Adrenal gland (tissue), 12 donors: ENCODE measurements around the gene PTPRD. TPM values are rescaled to one million over a fixed set of nuclear protein-coding genes. Genes with fewer than 3 reads are reported as not detected.

ENCODE experiments used
- DNase-seq, 7 donors: peaks; one replicate each; pipeline ENCODE4 v3.0.0-alpha.2; 2019 to 2020
- H3K27ac ChIP-seq, 5 donors: fragments of 200-600 bp; sonication (generic) in 4 of 5; 1 replicate in 3 of 5; 2 replicates in 2 of 5; pipeline versions ENCODE4 v1.5.1 to v1.8.0; 2016 to 2020; ENCODE audit warnings: mild to moderate bottlenecking in 1 of 5
- H3K27me3 ChIP-seq: fragments of 200-600 bp; 2 replicates; pipeline ENCODE4 v1.8.0; 2021
- H3K36me3 ChIP-seq, 2 donors: fragments of 200-600 bp; replicated peaks in 1 of 2; 1 replicate in 1 of 2; 2 replicates in 1 of 2; pipeline versions ENCODE4 v1.5.1 to v1.8.0; 2018 to 2022
- H3K4me1 ChIP-seq, 2 donors: fragments of 200-600 bp; replicated peaks in 1 of 2; 1 replicate in 1 of 2; 2 replicates in 1 of 2; pipeline versions ENCODE4 v1.5.1 to v1.8.0; 2018 to 2021
- H3K4me3 ChIP-seq, 4 donors: fragments of 200-600 bp; sonication (generic) in 3 of 4; one replicate each; pipeline ENCODE4 v1.5.1; 2016 to 2018
- H3K9me3 ChIP-seq, 3 donors: fragments of 200-600 bp; sonication (generic) in 1 of 3; replicated peaks in 1 of 3; 1 replicate in 2 of 3; 2 replicates in 1 of 3; pipeline versions ENCODE4 v1.5.1 to v1.8.0; 2016 to 2021
- CTCF ChIP-seq, 6 experiments: fragments of 450-650 bp in 4 of 6; fragments of 200-600 bp in 2 of 6; sonication (generic) in 1 of 6; IDR thresholded peaks; 1 replicate in 5 of 6; 2 replicates in 1 of 6; pipeline versions ENCODE4 v1.5.1 to v1.8.0; 2016 to 2021; ENCODE audit warnings: antibody characterized with exemption in 6 of 6, mild to moderate bottlenecking in 2 of 6, moderate library complexity in 1 of 6
- POLR2A ChIP-seq, 2 donors: fragments of 450-650 bp; IDR thresholded peaks; one replicate each; pipeline ENCODE4 v1.6.1; 2017; ENCODE audit warnings: antibody characterized with exemption in 2 of 2, mild to moderate bottlenecking in 2 of 2, moderate library complexity in 1 of 2
- WGBS, 4 donors: extraction: QIAGEN DNeasy Blood & Tissue Kit in 2 of 4; methylation state at CpG; one replicate each; pipeline versions ENCODE4 v1.1.5 to v1.1.7; 2013 to 2017; 5-methylcytosine and 5-hydroxymethylcytosine counted together
- intact Hi-C, 2 donors: fragments of 100-400 bp; cut with DNase I; formaldehyde crosslinking; loops; one replicate each; pipeline versions ENCODE4 v1.14.1 to v1.15.0; 2022 to 2023
- polyA plus RNA-seq, 3 donors: library from polyadenylated mRNA; stranded (reverse); fragments of 200-250 nt in 2 of 3; fragments of 350-450 nt in 1 of 3; fragmentation: Illumina TruSeq in 1 of 3; extraction: RNeasy Lipid Tissue Mini Kit (QIAGEN cat#74804) in 1 of 3; gene quantifications; one replicate each; pipeline ENCODE4 v1.2.3, GENCODE V29; 2013 to 2014
- total RNA-seq, 9 donors: library from RNA; depleted of rRNA in 4 of 9; stranded (reverse); fragments of >200 nt in 4 of 9; fragments of 120-200 nt in 1 of 9; fragmentation: NEBNext Ultra II Directional in 1 of 9; extraction: Animal tissue kit (Norgen Biotek cat#: 25700) in 1 of 9; gene quantifications; one replicate each; pipeline versions ENCODE4 v1.1.0 to v1.2.4, GENCODE V29; 2013 to 2023
- donor health status: healthy with polysubstance abuse.
- donor health status: Bipolar disorder and iron deficiency.
- donor health status: DM: yes; HTN: yes; CAD: no.
- donor health status: DM: no; HTN: no; CAD: no.
- donor health status: DM: no; HTN: no; CAD: no.
- donor health status: DM: yes; HTN: yes; CAD: no.

PTPRD gene
- total and polyA plus RNA-seq, 12 donors: 0.61 to 71.2 (median 4.5) TPM

DNA sequence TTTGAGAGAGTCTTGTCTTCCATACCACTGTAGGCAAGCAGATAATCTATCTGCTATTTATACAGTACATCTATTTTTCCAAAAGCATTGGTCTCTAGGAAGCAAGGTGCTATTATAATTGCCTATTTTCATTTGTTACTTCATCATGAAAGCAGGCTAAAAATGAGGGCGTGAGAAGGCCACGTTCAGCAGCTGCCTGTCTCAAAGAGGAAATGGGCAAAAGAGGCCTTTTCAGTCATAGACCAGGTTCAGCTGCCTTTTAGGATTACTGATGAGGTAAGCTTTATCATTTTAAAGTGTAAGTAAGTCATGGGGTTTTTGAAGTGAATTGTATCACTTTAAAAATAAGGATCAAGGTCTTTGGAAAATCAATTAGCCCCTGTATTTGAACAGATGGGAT, 1722.1 kb downstream of the PTPRD start:
- intact Hi-C loops: loop anchor here in 1 of 2 donors (10.0 kb wide), 1 partner anchor 114 kb away; no protein-coding TSS in a partner anchor
- no peak for TF ChIP-seq CTCF (IDR thresholded peaks at IDR 0.05)
- no peak for TF ChIP-seq POLR2A (IDR thresholded peaks at IDR 0.05)
- Histone ChIP-seq H3K4me1 (no peaks in the 10 kb centered on the region), H3K27me3 (no peaks in the 10 kb centered on the region), H3K27ac (no peak overlapping the region), H3K9me3 (no peaks in the 10 kb centered on the region), H3K36me3 (no peaks in the 10 kb centered on the region), H3K4me3 (no peak overlapping the region)
- WGBS, 4 donors: 64 to 84% (median 65%) methylated on average over 2 of the region's 2 CpGs
- DNase-seq: no peak

DNA sequence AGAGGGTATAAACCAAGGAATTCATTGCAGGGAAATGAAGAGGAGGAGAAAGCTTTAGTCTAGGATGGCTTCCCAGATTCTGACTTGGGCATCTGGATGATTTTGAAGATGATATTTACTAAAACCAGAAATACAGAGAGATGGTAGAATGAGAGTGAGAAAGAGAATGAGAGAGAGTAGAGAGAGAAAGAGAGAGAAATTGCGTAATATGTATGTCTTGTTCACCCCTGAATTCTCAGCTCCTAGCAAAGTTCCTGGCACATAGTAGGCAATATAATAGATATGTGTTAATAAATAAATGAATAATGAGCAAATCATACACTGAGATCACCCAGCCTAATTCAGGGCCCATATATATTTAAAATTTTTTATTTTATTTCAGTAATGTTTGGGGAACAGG, 1723.7 kb downstream of the PTPRD start:
- no peaks in the 10 kb centered on the region for H3K27me3 ChIP-seq
- no peaks in the 10 kb centered on the region for H3K4me1 ChIP-seq
- intact Hi-C loops: no loop called here

DNA sequence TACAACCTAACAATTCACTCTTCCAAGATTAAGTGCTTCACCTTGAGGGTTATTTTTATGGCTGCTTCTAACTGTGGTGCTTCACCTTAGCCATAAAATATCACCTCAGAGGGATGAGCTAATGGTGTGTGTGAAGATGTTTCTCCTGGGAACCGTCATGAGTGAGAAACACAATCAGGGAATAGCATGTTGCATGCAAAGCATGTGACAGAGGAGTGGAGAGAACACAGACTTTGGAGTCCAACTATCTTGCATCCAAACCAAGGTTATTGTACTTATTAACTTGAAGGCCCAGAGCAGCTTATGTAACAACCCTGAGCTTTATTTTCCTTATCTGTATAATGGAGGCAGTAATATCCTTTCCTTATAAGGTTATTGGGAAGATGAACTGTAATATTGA, 1724.2 kb downstream of the PTPRD start:
- intact Hi-C loops: no loop called here
- Histone ChIP-seq H3K36me3 (no peaks in the 10 kb centered on the region), H3K4me1 (no peaks in the 10 kb centered on the region), H3K27ac (no peak overlapping the region), H3K27me3 (no peaks in the 10 kb centered on the region), H3K4me3 (no peak overlapping the region), H3K9me3 (no peaks in the 10 kb centered on the region)
- DNase-seq: no peak
- 56 to 81% (median 77%) methylated on average over 1 of the region's 1 CpG for WGBS, 4 donors
- TF ChIP-seq POLR2A (IDR thresholded peaks at IDR 0.05) (no peak), CTCF (IDR thresholded peaks at IDR 0.05) (no peak)

More for the DNA sequence above, 1723.7 kb downstream of the PTPRD start:
- Histone ChIP-seq H3K36me3 (no peaks in the 10 kb centered on the region), H3K9me3 (no peaks in the 10 kb centered on the region), H3K27ac (no peak overlapping the region), H3K4me3 (no peak overlapping the region)
- TF ChIP-seq POLR2A (IDR thresholded peaks at IDR 0.05) (no peak), CTCF (IDR thresholded peaks at IDR 0.05) (no peak)
- DNase-seq: no peak
- 95 to 100% (median 97%) methylated on average over 1 of the region's 1 CpG for WGBS, 4 donors

DNA sequence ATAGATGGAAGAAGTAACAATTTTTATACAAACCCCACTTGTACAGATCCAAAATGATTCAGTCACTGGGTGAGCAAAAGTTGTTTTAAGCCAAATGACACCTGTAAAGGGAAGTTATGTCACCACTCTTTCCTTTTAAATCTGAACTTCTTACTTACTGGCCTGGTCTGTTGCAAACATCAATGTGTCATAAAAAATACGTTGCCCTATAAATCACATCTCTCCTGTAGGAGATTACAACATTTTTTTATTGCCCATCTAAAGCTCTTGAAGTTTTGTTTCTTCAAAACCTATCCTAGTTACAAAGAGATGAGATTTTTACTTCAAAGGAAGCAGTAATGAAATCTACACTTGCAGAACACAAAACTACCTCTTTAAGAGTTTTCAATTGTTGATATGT, 1725.4 kb downstream of the PTPRD start:
- 37 to 53% (median 40%) methylated on average over 1 of the region's 1 CpG for WGBS, 4 donors
- H3K9me3 ChIP-seq: no peaks in the 10 kb centered on the region
- H3K27me3 ChIP-seq: no peaks in the 10 kb centered on the region
- H3K36me3 ChIP-seq: no peaks in the 10 kb centered on the region
- H3K27ac ChIP-seq: no peak overlapping the region
- intact Hi-C loops: no loop called here
- TF ChIP-seq POLR2A (IDR thresholded peaks at IDR 0.05): no peak
- TF ChIP-seq CTCF (IDR thresholded peaks at IDR 0.05): no peak
- no peak for DNase-seq
- no peaks in the 10 kb centered on the region for H3K4me1 ChIP-seq
- H3K4me3 ChIP-seq: no peak overlapping the region
